Posterior vena cava (tissue), 2 donors: Measurements from ENCODE around the gene ZNF618. TPM values are rescaled to one million over a fixed set of nuclear protein-coding genes. Genes with fewer than 3 reads are reported as not detected.

Experiments used
- DNase-seq: peaks from one replicate; pipeline ENCODE4 v3.0.0-alpha.2; 2020; ENCODE audit warnings: low spot score
- intact Hi-C, 2 donors: fragments of 100-400 bp; cut with DNase I; formaldehyde crosslinking; loops; one replicate each; pipeline versions ENCODE4 v1.14.1 to v1.14.2; 2022 to 2023
- total RNA-seq, 2 donors: library from RNA; stranded (reverse); fragmentation: NEBNext Ultra II Directional; extraction: Animal tissue kit (Norgen Biotek cat#: 25700); gene quantifications; one replicate each; pipeline ENCODE4 v1.2.1, GENCODE V29; 2021
- donor health status: DM: yes; HTN: yes; CAD: no.
- donor health status: DM: yes; HTN: yes; CAD: no.

ZNF618 gene
- total RNA-seq, 2 donors from 2014 or later = 7.2 to 9.2 TPM

DNA sequence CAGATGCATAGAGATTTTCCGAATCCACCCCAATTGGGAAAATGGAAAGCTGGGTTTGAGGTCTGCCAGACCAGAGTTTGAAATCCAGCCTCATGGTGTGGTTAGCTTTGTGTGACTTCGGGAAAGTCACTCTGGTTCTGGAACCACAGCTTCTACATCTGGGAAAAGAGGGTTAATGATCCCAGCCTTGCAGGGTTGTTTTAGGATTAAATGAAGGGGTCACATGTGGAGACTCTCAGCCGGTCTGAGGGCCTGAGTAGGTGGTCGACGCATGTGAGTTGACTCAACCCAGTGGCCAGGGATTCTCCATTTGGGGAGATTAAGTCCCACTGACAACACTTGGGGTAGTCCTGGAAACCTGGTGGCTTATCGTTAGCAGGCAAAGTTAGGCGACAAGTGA is 6.1 kb downstream of the ZNF618 start:
- no peak for DNase-seq
- intact Hi-C loops = loop anchor here in 1 of 2 donors (10.0 kb wide), 1 partner anchor 113 kb away; no protein-coding TSS in a partner anchor

GRCh38 chr9:113882636-113883164 is 6.6 kb downstream of the ZNF618 start:
- DNase-seq = no peak
- intact Hi-C loops = loop anchor here in 1 of 2 donors (10.0 kb wide), 1 partner anchor 112 kb away; no protein-coding TSS in a partner anchor

GRCh38 chr9:113885183-113886025 is 9.3 kb downstream of the ZNF618 start:
- intact Hi-C loops = loop anchor here in 1 of 2 donors (10.0 kb wide), 1 partner anchor 109 kb away; no protein-coding TSS in a partner anchor
- DNase-seq = no peak

GRCh38 chr9:113886026-113886369 is 9.9 kb downstream of the ZNF618 start:
- intact Hi-C loops = loop anchor here in 1 of 2 donors (10.0 kb wide), 1 partner anchor 109 kb away; no protein-coding TSS in a partner anchor
- DNase-seq = no peak

DNA sequence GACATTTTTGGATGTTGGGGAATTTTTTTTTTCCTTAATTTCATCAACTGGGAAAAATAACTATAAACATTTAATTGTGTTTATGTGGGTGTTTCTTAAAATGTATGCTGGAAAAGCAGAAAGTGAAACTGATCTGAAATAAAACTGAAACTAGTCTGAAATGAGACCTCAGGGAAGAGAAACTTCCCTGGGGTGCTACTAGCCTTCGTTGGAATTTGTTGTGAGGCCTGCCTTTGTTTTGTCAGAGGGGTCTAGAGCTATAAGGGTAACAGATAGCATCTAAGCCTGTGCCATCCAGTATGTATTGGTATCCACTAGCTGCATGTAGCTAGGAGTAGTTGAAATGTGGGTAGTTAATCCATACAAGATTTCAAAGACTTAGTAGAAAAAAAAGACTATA is 10.4 kb downstream of the ZNF618 start:
- intact Hi-C loops = loop anchor here in 1 of 2 donors (10.0 kb wide), 1 partner anchor 108 kb away; no protein-coding TSS in a partner anchor
- no peak for DNase-seq

- intact Hi-C loops = loop anchor here in 1 of 2 donors (10.0 kb wide), 1 partner anchor 108 kb away; no protein-coding TSS in a partner anchor
- DNase-seq = no peak
Measured at GRCh38 chr9:113886933-113887332, 10.8 kb downstream of the ZNF618 start.

DNA sequence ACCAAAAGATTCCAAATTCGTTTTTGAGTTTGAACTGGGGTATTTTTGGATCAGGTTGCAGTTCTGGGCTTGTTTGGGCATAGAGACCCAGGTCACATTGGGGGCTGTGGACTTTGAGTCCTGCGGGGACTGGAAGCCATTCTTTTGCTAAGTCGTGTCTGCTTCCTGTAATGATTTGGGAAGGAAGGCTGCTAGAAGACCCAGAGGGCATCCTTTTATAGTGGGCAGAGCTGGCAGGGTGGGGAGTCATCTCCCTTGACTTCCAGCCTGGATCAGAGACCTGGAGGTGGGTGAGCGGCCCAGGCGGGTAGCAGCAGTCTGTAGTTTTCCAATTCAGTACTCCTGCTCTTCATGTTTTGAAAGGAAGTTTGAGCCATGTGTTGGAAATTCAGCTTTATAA is 11.3 kb downstream of the ZNF618 start:
- intact Hi-C loops = loop anchor here in 1 of 2 donors (10.0 kb wide), 1 partner anchor 107 kb away; no protein-coding TSS in a partner anchor

GRCh38 chr9:113888336-113888735 is 12.2 kb downstream of the ZNF618 start:
- DNase-seq = no peak
- intact Hi-C loops = loop anchor here in 1 of 2 donors (10.0 kb wide), 1 partner anchor 106 kb away; no protein-coding TSS in a partner anchor

More for the DNA sequence above, 11.3 kb downstream of the ZNF618 start:
- DNase-seq = no peak

- no peak for DNase-seq
- intact Hi-C loops = loop anchor here in 1 of 2 donors (10.0 kb wide), 1 partner anchor 106 kb away; no protein-coding TSS in a partner anchor
Measured at GRCh38 chr9:113888976-113889375, 12.9 kb downstream of the ZNF618 start.

- intact Hi-C loops = no loop called here
- DNase-seq = no peak
Measured at GRCh38 chr9:113890704-113891103, 14.6 kb downstream of the ZNF618 start.

- intact Hi-C loops = no loop called here
- no peak for DNase-seq
Measured at GRCh38 chr9:113892861-113893491, 16.9 kb downstream of the ZNF618 start.

GRCh38 chr9:113894166-113894565 is 18.1 kb downstream of the ZNF618 start:
- intact Hi-C loops = no loop called here

GRCh38 chr9:113895526-113895925 is 19.4 kb downstream of the ZNF618 start:
- intact Hi-C loops = no loop called here
- DNase-seq = no peak

More at GRCh38 chr9:113894166-113894565, 18.1 kb downstream of the ZNF618 start:
- DNase-seq = no peak

GRCh38 chr9:113896713-113897112 is 20.6 kb downstream of the ZNF618 start:
- intact Hi-C loops = no loop called here
- no peak for DNase-seq

- DNase-seq = no peak
- intact Hi-C loops = no loop called here
Measured at GRCh38 chr9:113898151-113898550, 22.0 kb downstream of the ZNF618 start.

DNA sequence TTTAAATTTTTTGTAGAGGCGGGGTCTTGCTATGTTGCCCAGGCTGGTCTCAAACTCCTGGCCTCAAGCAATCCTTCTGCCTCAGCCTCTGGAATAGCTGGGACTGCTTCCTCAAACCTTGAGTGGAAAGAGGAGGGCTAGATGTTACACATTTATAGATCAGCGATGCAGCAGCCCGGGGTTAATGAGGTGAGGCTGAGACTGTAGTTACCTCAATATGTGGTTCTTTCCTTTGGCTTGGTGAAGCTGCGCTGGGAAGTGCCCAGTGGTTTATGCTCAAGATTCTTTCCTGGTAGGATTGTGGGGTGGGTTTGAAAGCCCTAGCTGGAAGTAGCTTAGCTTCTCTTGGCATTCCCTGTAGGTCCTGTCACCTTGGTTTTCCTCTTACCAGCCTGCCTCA is 22.5 kb downstream of the ZNF618 start:
- intact Hi-C loops = no loop called here
- DNase-seq = no peak

DNA sequence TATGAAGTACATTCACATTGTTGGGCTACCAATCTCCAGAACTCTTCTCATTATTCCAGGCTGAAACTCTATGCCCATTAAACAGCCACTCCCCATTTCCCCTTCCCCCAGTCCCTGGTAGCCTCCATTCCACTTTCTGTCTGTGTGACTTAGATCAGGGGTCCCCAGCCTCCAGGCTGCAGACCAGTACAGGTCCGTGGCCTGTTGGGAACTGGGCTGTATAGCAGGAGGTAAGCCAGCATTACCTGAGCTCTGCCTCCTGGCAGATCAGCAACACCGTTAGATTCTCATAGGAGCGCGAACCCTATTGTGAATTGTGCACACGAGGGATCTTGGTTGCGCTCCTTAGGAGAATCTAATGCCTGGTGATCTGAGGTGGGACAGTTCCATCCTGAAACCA is 23.1 kb downstream of the ZNF618 start:
- DNase-seq = no peak
- intact Hi-C loops = no loop called here

DNA sequence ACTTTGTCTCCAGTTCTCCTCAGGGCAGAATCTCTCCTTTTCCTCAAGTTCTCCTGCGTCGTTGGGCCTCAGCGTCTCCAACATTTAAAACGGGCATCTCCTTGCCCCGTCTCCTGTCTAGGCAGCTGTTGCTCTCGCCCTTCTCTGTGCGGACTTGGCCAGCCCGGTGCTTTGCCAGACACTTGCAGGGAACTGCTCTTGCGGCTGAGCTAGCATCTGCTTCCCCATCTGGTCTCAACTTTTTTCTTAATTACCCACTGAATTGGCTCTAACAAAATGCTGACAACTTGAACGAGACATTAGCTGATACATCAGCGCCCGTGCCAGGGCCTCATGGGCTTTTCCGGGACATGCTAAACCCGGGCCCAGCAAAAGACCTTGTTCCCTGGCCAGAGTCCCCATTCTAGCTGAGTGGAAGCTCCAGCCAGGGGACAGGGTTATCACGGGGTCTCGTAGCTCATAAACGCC is 25.1 kb downstream of the ZNF618 start:
- DNase-seq = no peak
- intact Hi-C loops = no loop called here

DNA sequence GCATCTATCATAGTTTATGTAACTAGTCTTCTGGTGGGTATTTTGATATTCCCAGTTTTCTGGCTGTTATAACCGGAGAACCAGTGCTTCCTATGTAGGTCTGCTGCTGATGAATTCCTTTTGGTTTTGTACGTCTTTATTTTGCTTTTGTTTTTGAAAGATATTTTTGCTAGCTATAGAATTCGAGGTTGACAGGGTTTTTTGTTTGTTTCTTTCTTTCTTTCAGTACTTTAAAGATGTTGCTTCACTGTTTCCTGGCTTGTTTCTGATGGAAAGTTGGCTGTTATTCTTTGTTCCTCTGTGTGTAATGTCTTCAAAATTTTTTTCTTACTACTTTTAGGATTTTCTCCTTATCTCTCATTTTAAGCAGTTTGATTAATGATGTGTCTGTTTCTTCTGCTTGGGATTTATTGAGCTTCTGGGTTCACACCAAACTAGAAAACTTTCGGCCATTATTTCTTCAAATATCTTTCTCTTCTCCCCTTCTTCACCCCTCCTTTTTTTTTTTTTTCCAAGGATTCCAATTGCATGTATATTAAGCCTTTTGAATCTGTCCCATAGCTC is 27.5 kb downstream of the ZNF618 start:
- no peak for DNase-seq
- intact Hi-C loops = no loop called here
